Central memory CD4-positive, alpha-beta T cell (primary cell): ENCODE measurements around the gene OR52E6.

Experiments
- DNase-seq: peaks from one replicate; pipeline ENCODE4 v3.0.0; 2022

The OR52E6 gene

DNA sequence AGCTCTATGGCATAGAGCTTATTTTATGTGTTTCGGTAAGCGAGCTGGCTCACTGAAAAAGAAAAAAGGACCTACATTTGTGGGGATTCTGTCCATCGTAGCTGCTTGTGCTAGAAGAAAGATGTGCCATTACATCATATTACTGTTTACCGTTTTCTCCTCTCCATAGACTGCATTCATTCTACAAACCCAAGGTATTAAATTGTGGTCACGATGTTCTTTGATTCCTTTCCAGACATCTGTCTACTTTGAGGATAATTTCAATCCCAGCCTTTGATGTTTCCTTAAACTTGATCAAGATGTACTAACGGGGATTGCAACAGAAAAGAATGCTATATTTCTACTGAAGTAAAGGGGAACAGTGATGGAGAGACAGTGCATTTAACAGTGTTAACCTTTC is 45.2 kb downstream of the OR52E6 start:
- no peak for DNase-seq

DNA sequence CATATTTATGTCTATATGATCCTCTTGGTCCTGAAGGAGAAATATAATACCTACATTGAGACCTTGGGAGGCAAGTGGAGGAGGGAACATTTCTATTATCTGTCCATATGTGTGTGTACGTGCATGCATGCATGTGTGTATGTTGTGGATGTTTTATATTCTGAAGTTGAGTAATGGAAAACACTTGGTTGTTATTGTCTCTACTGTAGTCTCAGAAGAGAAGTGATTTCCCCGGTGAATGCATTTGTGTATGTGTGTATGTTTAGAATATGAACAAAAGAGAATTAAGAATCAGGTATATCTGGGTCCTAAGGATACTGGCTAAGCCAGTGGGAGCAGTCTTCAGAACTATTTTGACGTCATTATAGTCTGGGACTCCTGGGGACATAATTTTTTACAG is 50.5 kb downstream of the OR52E6 start, which contains the start of gene OR52N1:
Gene OR52N1, minus strand, starts transcription at position 101 of the 400 bp plus-strand sequence. CDS start 2,449 bp downstream, outside the sequence.
- DNase-seq, result no peak
